Activated T-cell treated with anti-CD3 and anti-CD28 coated beads, Interleukin-2, amount 50 U/mL, for 4 hours (primary cell): ENCODE data around the gene GLT1D1. TPM values are rescaled to one million over a fixed set of nuclear protein-coding genes. Genes with fewer than 3 reads are reported as not detected.
A peak's percentile ranks its signal among the peaks of the same experiment; 100 is the strongest.

ENCODE experiments used
- ATAC-seq, 2 donors: fragments of 200-7000 bp; cut with Tn5 transposase; one replicate each; pipeline ENCODE4 v1.10.0; 2021
- DNase-seq: peaks from one replicate; pipeline ENCODE4 v3.0.0-alpha.2; 2020
- H3K27me3 Mint-ChIP-seq: one replicate; pipeline ENCODE4 v1.8.0; 2021; ENCODE audit warnings: low read depth, mixed read lengths
- H3K36me3 Mint-ChIP-seq: one replicate; pipeline ENCODE4 v1.8.0; 2022; ENCODE audit warnings: mixed read lengths; ENCODE audit not compliant: insufficient read depth
- H3K4me1 Mint-ChIP-seq: one replicate; pipeline ENCODE4 v1.8.0; 2021; ENCODE audit warnings: low read depth, mixed read lengths
- H3K4me3 Mint-ChIP-seq: one replicate; pipeline ENCODE4 v1.8.0; 2021; ENCODE audit warnings: mild to moderate bottlenecking, moderate library complexity, mixed read lengths
- H3K9me3 Mint-ChIP-seq: one replicate; pipeline ENCODE4 v1.8.0; 2021; ENCODE audit warnings: mixed read lengths
- total RNA-seq, 3 donors: library from RNA; stranded (reverse); gene quantifications; one replicate each; pipeline ENCODE4 v1.2.1, GENCODE V29; 2021

Gene GLT1D1
- total RNA-seq, 3 donors from 2014 or later = 0.08 to 0.18 (median 0.15) TPM

- ATAC-seq (no peak), DNase-seq (no peak)
- Mint-ChIP-seq H3K9me3 (no peaks in the 10 kb centered on the region), H3K4me1 (no peaks in the 10 kb centered on the region), H3K27me3 (no peaks in the 10 kb centered on the region), H3K4me3 (no peak overlapping the region), H3K36me3 (no peaks in the 10 kb centered on the region)
These were observed 53.3 kb downstream of the GLT1D1 start for GRCh38 chr12:128906485-128907137.

GRCh38 chr12:128908254-128908653, 55.0 kb downstream of the GLT1D1 start:
- no peaks in the 10 kb centered on the region for H3K36me3 Mint-ChIP-seq
- no peaks in the 10 kb centered on the region for H3K4me1 Mint-ChIP-seq

GRCh38 chr12:128909653-128910052, 56.4 kb downstream of the GLT1D1 start:
- Mint-ChIP-seq H3K9me3 (no peaks in the 10 kb centered on the region), H3K27me3 (no peaks in the 10 kb centered on the region), H3K4me1 (no peaks in the 10 kb centered on the region), H3K4me3 (no peak overlapping the region), H3K36me3 (no peaks in the 10 kb centered on the region)
- DNase-seq (no peak), ATAC-seq (no peak)

More at GRCh38 chr12:128908254-128908653, 55.0 kb downstream of the GLT1D1 start:
- no peaks in the 10 kb centered on the region for H3K9me3 Mint-ChIP-seq
- ATAC-seq (no peak), DNase-seq (no peak)
- no peak overlapping the region for H3K4me3 Mint-ChIP-seq
- no peaks in the 10 kb centered on the region for H3K27me3 Mint-ChIP-seq

- ATAC-seq (no peak), DNase-seq (no peak)
- Mint-ChIP-seq H3K9me3 (no peaks in the 10 kb centered on the region), H3K27me3 (no peaks in the 10 kb centered on the region), H3K36me3 (no peaks in the 10 kb centered on the region), H3K4me1 (peaks cover 1% of the 10 kb centered on the region), H3K4me3 (no peak overlapping the region)
These were observed 57.4 kb downstream of the GLT1D1 start for GRCh38 chr12:128910629-128911028.

GRCh38 chr12:128911861-128912260, 58.6 kb downstream of the GLT1D1 start:
- DNase-seq (no peak), ATAC-seq (no peak)
- Mint-ChIP-seq H3K4me3 (no peak overlapping the region), H3K9me3 (no peaks in the 10 kb centered on the region), H3K27me3 (no peaks in the 10 kb centered on the region), H3K36me3 (no peaks in the 10 kb centered on the region), H3K4me1 (peaks cover 3% of the 10 kb centered on the region)

- H3K4me1 Mint-ChIP-seq = peaks cover 3% of the 10 kb centered on the region
- ATAC-seq (peak; percentile 86 to 90), DNase-seq (no peak)
- H3K4me3 Mint-ChIP-seq = no peak overlapping the region
- no peaks in the 10 kb centered on the region for H3K9me3 Mint-ChIP-seq
- H3K36me3 Mint-ChIP-seq = no peaks in the 10 kb centered on the region
- H3K27me3 Mint-ChIP-seq = no peaks in the 10 kb centered on the region
These were observed 61.8 kb downstream of the GLT1D1 start for GRCh38 chr12:128914908-128915563.

- Mint-ChIP-seq H3K4me1 (peaks cover 3% of the 10 kb centered on the region), H3K4me3 (no peak overlapping the region)
These were observed 63.1 kb downstream of the GLT1D1 start for GRCh38 chr12:128916425-128916824.

GRCh38 chr12:128918481-128919260, 65.4 kb downstream of the GLT1D1 start:
- Mint-ChIP-seq H3K4me1 (peaks cover 3% of the 10 kb centered on the region), H3K9me3 (no peaks in the 10 kb centered on the region), H3K4me3 (no peak overlapping the region), H3K27me3 (no peaks in the 10 kb centered on the region), H3K36me3 (no peaks in the 10 kb centered on the region)
- ATAC-seq (peak; percentile 47 to 59), DNase-seq (no peak)

More at GRCh38 chr12:128916425-128916824, 63.1 kb downstream of the GLT1D1 start:
- DNase-seq (no peak), ATAC-seq (no peak)
- H3K9me3 Mint-ChIP-seq = no peaks in the 10 kb centered on the region
- H3K27me3 Mint-ChIP-seq = no peaks in the 10 kb centered on the region
- no peaks in the 10 kb centered on the region for H3K36me3 Mint-ChIP-seq

GRCh38 chr12:128920468-128920867, 67.2 kb downstream of the GLT1D1 start:
- H3K9me3 Mint-ChIP-seq = no peaks in the 10 kb centered on the region
- peaks cover 4% of the 10 kb centered on the region for H3K27me3 Mint-ChIP-seq
- H3K36me3 Mint-ChIP-seq = no peaks in the 10 kb centered on the region
- peaks cover 2% of the 10 kb centered on the region for H3K4me1 Mint-ChIP-seq
- H3K4me3 Mint-ChIP-seq = no peak overlapping the region
- ATAC-seq (no peak), DNase-seq (no peak)

- Mint-ChIP-seq H3K4me1 (no peaks in the 10 kb centered on the region), H3K4me3 (no peak overlapping the region), H3K36me3 (no peaks in the 10 kb centered on the region), H3K9me3 (no peaks in the 10 kb centered on the region), H3K27me3 (peaks cover 4% of the 10 kb centered on the region)
- ATAC-seq (no peak), DNase-seq (no peak)
These were observed 75.1 kb downstream of the GLT1D1 start for GRCh38 chr12:128928361-128928760.

GRCh38 chr12:128929057-128929456, 75.8 kb downstream of the GLT1D1 start:
- no peaks in the 10 kb centered on the region for H3K9me3 Mint-ChIP-seq
- no peaks in the 10 kb centered on the region for H3K36me3 Mint-ChIP-seq
- ATAC-seq (no peak), DNase-seq (no peak)
- H3K4me3 Mint-ChIP-seq = no peak overlapping the region
- peaks cover 4% of the 10 kb centered on the region for H3K27me3 Mint-ChIP-seq
- no peaks in the 10 kb centered on the region for H3K4me1 Mint-ChIP-seq

GRCh38 chr12:128930606-128931005, 77.3 kb downstream of the GLT1D1 start:
- Mint-ChIP-seq H3K4me3 (no peak overlapping the region), H3K4me1 (no peaks in the 10 kb centered on the region), H3K27me3 (no peaks in the 10 kb centered on the region), H3K9me3 (no peaks in the 10 kb centered on the region), H3K36me3 (no peaks in the 10 kb centered on the region)
- ATAC-seq = no peak
- no peak for DNase-seq

GRCh38 chr12:128932521-128932920, 79.2 kb downstream of the GLT1D1 start:
- H3K27me3 Mint-ChIP-seq = no peaks in the 10 kb centered on the region
- H3K4me1 Mint-ChIP-seq = no peaks in the 10 kb centered on the region
- H3K36me3 Mint-ChIP-seq = no peaks in the 10 kb centered on the region
- H3K9me3 Mint-ChIP-seq = no peaks in the 10 kb centered on the region
- no peak for ATAC-seq
- no peak for DNase-seq
- H3K4me3 Mint-ChIP-seq = no peak overlapping the region

- no peaks in the 10 kb centered on the region for H3K27me3 Mint-ChIP-seq
- H3K9me3 Mint-ChIP-seq = no peaks in the 10 kb centered on the region
- DNase-seq (no peak), ATAC-seq (no peak)
- no peaks in the 10 kb centered on the region for H3K36me3 Mint-ChIP-seq
- no peaks in the 10 kb centered on the region for H3K4me1 Mint-ChIP-seq
- H3K4me3 Mint-ChIP-seq = no peak overlapping the region
These were observed 79.8 kb downstream of the GLT1D1 start for GRCh38 chr12:128933039-128933438.
